ENCODE data around the gene IQCE. TPM values are rescaled to one million over a fixed set of nuclear protein-coding genes. Genes with fewer than 3 reads are reported as not detected.

Gene IQCE
- total RNA-seq, 1 donor from 2014 or later, result 5.2 TPM

DNA sequence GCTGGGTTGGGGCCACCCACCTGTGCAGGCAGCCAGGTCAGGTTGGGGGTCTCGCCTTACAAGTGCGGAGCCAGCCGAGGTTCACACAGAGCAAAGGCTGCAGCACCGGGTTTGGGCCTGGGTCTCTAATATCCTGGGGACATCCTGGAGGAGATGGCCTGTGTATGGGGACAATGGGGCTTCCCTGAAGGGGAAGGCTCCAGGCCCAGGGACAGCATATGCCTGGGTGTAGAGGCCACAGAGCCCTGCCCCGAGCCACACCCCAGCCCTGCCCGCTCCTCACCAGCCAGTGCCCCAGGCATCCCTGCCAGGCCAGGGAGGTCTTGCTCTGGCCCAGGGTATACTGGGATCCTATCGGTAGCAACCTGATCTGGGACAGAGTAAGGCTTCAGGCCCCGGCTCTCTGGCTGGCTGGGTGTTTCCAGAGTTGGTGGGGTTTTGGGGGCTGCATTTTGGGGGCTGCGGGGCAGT, 82.1 kb downstream of the IQCE start:
- no peaks in the 10 kb centered on the region for H3K27me3 ChIP-seq
- no peaks in the 10 kb centered on the region for H3K36me3 ChIP-seq
- TF ChIP-seq POLR2AphosphoS5 (IDR thresholded peaks at IDR 0.05; ENCODE audit: insufficient read depth in 1 of 2, low read depth in 1 of 2), result no peak
- TF ChIP-seq POLR2A (IDR thresholded peaks at IDR 0.05), result no peak
- TF ChIP-seq, protein P1, sequence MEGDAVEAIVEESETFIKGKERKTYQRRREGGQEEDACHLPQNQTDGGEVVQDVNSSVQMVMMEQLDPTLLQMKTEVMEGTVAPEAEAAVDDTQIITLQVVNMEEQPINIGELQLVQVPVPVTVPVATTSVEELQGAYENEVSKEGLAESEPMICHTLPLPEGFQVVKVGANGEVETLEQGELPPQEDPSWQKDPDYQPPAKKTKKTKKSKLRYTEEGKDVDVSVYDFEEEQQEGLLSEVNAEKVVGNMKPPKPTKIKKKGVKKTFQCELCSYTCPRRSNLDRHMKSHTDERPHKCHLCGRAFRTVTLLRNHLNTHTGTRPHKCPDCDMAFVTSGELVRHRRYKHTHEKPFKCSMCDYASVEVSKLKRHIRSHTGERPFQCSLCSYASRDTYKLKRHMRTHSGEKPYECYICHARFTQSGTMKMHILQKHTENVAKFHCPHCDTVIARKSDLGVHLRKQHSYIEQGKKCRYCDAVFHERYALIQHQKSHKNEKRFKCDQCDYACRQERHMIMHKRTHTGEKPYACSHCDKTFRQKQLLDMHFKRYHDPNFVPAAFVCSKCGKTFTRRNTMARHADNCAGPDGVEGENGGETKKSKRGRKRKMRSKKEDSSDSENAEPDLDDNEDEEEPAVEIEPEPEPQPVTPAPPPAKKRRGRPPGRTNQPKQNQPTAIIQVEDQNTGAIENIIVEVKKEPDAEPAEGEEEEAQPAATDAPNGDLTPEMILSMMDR (IDR thresholded peaks at IDR 0.05), result no peak
- peaks cover 85% of the 10 kb centered on the region for H3K4me1 ChIP-seq
- intact Hi-C loops (cut with DNase I), result no loop called here
- peak overlapping the region; percentile 81 for H3K27ac ChIP-seq
- DNase-seq (ENCODE audit: extremely low spot score in 2 of 2), result no peak
- no peaks in the 10 kb centered on the region for H3K9me3 ChIP-seq
- peak overlapping the region; percentile 34 to 39 for H3K4me3 ChIP-seq

DNA sequence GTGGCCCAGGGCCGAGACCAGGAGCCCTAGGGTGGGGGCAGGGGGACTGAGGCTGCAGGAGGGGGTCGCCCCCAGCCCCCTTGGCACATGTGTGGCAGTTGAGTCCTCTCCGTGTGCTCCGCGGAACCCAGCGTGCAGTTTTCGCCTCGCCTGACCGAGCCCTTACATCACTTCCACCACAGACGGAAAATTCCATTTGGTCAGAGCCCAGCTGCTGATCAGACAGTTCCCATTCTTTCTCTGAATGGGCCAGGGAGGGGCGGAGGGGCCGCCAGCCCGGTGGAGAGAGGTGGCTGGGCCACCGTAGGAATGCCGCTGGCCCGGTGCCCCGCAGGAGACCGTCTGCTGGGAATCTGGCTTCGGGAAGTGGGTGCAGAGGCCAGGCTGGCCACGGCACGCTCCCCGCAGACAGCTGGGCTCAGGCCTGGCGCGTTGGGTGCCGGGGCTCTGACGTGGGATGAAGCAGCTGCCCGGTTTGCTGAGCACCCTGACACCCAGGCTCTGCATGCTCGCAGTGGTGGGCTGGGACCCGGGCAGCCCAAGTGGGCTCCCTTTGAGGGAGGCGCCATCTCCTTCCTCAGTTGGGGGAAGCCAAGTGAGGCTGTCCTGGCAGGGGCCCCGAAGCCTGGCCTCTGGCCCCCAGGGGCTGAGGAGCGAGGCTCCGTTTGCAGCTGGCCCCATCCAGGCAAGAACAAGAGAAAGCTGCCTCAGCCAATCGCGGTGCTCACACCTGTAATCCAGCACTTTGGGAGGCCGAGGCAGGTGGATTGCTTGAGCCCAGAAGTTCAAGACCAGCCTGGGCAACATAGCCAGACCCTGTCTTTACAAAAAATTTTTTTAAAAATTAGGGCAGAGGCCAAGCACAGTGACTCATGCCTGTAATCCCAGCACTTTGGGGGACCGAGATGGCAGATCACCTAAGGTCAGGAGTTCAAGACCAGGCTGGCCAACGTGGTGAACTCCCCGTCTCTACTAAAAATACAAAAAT, 82.9 kb downstream of the IQCE start:
- H3K4me3 ChIP-seq, result peak overlapping the region; percentile 34 to 39
- H3K27ac ChIP-seq, result peak overlapping the region; percentile 81
- no peaks in the 10 kb centered on the region for H3K9me3 ChIP-seq
- no peak for DNase-seq (ENCODE audit: extremely low spot score in 2 of 2)
- intact Hi-C loops (cut with DNase I), result no loop called here
- peaks cover 76% of the 10 kb centered on the region for H3K4me1 ChIP-seq
- TF ChIP-seq POLR2AphosphoS5 (IDR thresholded peaks at IDR 0.05; ENCODE audit: insufficient read depth in 1 of 2, low read depth in 1 of 2) (peak; percentile 86 to 93), POLR2A (IDR thresholded peaks at IDR 0.05) (no peak)
- TF ChIP-seq, protein P1 (IDR thresholded peaks at IDR 0.05), result peak in 1 of 3 experiments; percentile 13
- no peaks in the 10 kb centered on the region for H3K27me3 ChIP-seq
- H3K36me3 ChIP-seq, result no peaks in the 10 kb centered on the region

DNA sequence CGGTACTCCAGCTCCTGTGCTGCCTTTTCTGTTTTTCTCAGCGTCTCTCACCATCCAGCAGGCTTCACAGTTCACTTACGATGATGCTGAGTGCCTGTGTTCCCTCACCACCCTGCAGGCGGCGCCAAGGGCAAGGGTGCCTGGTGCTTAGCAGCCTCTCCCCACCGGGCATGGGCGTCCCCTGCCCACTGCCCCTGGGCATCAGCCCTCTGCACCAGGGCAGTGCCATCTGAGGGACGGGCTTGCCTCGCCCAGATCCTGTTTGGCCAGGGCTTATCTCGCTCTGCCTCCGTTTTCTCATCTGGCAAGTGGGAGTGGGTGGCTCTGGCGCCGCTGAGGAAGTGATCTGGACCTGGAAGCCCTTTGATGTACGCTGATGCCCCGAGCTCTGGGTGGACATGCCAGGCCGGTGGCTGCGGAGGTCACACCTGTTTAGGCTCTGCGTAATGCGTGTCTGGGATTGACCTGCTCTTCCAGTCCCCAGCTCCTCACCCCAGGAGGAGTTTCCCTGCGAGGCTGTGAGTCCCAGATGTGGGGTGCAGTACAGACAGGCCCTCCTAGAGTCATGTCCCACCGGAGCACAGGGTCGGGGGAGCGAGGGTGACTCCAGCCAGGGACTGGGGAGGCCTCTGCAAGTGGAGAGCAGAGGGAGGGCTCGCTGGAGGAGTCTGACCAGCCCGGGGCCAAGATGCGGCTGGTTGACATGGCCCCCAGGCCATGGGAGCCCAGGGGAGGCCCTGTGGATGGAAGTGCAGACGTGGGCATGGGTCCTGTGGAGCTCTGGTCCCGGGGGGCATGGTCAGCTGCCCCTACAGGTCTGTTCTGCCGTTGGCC, 84.8 kb downstream of the IQCE start:
- no peak overlapping the region for H3K4me3 ChIP-seq
- no peak for DNase-seq (ENCODE audit: extremely low spot score in 2 of 2)
- no peak overlapping the region for H3K27ac ChIP-seq
- H3K9me3 ChIP-seq, result no peaks in the 10 kb centered on the region
- peaks cover 0 to 6% of the 10 kb centered on the region in 2 donors for H3K36me3 ChIP-seq
- peaks cover 59% of the 10 kb centered on the region for H3K4me1 ChIP-seq
- intact Hi-C loops (cut with DNase I), result no loop called here
- TF ChIP-seq, protein P1 (IDR thresholded peaks at IDR 0.05), result peak in 1 of 3 experiments; percentile 8
- TF ChIP-seq POLR2A (IDR thresholded peaks at IDR 0.05) (no peak), POLR2AphosphoS5 (IDR thresholded peaks at IDR 0.05; ENCODE audit: insufficient read depth in 1 of 2, low read depth in 1 of 2) (no peak)
- no peaks in the 10 kb centered on the region for H3K27me3 ChIP-seq

DNA sequence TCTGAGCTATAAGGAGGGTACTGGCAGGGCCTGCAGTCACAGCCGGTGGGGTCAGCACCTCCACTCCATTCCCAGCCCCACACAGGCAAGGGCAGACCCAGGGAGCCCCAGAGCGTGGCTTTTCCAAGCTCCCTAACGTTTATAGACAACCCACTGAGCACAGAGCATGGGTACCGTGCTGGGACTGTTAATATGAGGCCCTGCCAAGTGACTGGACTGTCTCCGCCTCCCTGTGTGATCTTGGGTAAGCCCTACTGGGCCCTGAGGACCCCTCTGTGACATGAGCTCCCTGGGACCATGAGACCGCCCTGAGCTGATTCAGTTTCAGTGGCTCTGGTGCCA, 85.4 kb downstream of the IQCE start:
- H3K27me3 ChIP-seq, result no peaks in the 10 kb centered on the region
- DNase-seq (ENCODE audit: extremely low spot score in 2 of 2), result no peak
- peaks cover 53% of the 10 kb centered on the region for H3K4me1 ChIP-seq
- H3K4me3 ChIP-seq, result no peak overlapping the region
- H3K36me3 ChIP-seq, result peaks cover 0 to 6% of the 10 kb centered on the region in 2 donors
- no peak overlapping the region for H3K27ac ChIP-seq
- no peak for TF ChIP-seq POLR2A (IDR thresholded peaks at IDR 0.05)
- TF ChIP-seq POLR2AphosphoS5 (IDR thresholded peaks at IDR 0.05; ENCODE audit: insufficient read depth in 1 of 2, low read depth in 1 of 2), result no peak
- H3K9me3 ChIP-seq, result no peaks in the 10 kb centered on the region
- intact Hi-C loops (cut with DNase I), result no loop called here

DNA sequence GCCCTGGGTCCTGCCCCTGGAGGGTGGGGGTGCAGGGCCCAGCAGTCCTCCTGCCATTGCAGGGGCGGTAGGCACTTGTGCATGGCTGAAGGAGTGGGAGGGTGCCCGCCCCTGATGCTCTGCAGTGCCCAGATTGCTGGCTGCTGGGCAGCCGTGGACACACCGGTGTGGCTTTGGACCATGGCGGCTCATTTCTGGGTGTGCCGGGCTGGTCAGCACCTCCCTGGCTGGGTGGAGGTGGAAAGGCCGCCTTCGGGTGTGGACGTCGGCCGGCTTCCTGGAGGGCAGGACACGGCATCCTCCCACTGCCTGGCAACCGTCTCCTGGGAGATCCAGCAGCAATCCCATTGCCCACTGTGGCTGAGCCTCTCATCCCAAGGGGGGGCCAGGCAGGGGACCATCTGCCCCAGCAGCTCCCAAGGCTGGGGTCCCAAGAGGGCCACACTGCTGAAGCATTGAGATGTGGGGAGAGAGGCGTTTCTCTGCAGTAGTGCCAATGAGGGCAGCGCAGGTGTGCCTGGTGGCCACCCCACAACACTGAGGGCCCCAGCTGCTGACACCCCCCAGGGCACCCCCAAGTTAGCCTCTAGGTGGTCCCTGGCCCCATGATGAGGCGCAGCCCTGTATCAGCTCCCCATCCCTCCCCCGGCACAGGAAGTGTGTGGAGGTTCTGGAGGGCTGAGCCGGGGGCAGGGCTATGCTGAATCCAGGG, 85.9 kb downstream of the IQCE start:
- H3K27ac ChIP-seq, result no peak overlapping the region
- TF ChIP-seq, protein P1 (IDR thresholded peaks at IDR 0.05), result no peak
- TF ChIP-seq POLR2A (IDR thresholded peaks at IDR 0.05) (no peak), POLR2AphosphoS5 (IDR thresholded peaks at IDR 0.05; ENCODE audit: insufficient read depth in 1 of 2, low read depth in 1 of 2) (no peak)
- DNase-seq (ENCODE audit: extremely low spot score in 2 of 2), result no peak
- H3K9me3 ChIP-seq, result no peaks in the 10 kb centered on the region
- H3K36me3 ChIP-seq, result peaks cover 0 to 8% of the 10 kb centered on the region in 2 donors
- no peaks in the 10 kb centered on the region for H3K27me3 ChIP-seq
- no peak overlapping the region for H3K4me3 ChIP-seq
- H3K4me1 ChIP-seq, result peaks cover 48% of the 10 kb centered on the region
- intact Hi-C loops (cut with DNase I), result no loop called here
